IPS-18a (cell line): ENCODE results near the gene KLF17.
"Not testable (repeated sequence)": the region's sequence is repeated elsewhere in the genome, so short reads cannot be mapped to it uniquely, and the experiment has no call there.

ENCODE experiments used
- H3K27ac ChIP-seq: one replicate; pipeline ENCODE4 v1.5.1; 2013; ENCODE audit warnings: low read length
- H3K27me3 ChIP-seq: one replicate; pipeline ENCODE4 v1.6.1; 2013; ENCODE audit warnings: mild to moderate bottlenecking, low read length; ENCODE audit not compliant: control insufficient read depth, insufficient read depth
- H3K36me3 ChIP-seq: one replicate; pipeline ENCODE4 v1.6.1; 2013; ENCODE audit warnings: low read depth, low read length; ENCODE audit not compliant: control insufficient read depth
- H3K4me1 ChIP-seq: one replicate; pipeline ENCODE4 v1.6.1; 2013; ENCODE audit warnings: low read depth, low read length; ENCODE audit not compliant: control insufficient read depth
- H3K4me3 ChIP-seq: one replicate; pipeline ENCODE4 v1.5.1; 2013; ENCODE audit warnings: low read length
- H3K9ac ChIP-seq: one replicate; pipeline ENCODE4 v1.6.1; 2013; ENCODE audit warnings: mild to moderate bottlenecking, low read length, moderate library complexity
- H3K9me3 ChIP-seq: one replicate; pipeline ENCODE4 v1.6.1; 2013; ENCODE audit warnings: low read depth, low read length; ENCODE audit not compliant: control insufficient read depth

The KLF17 gene

GRCh38 chr1:44110916-44111315 is 7.7 kb upstream of the KLF17 start:
- no peaks in the 10 kb centered on the region for H3K4me1 ChIP-seq
- no peak overlapping the region for H3K4me3 ChIP-seq
- H3K27ac ChIP-seq: no peak overlapping the region
- no peaks in the 10 kb centered on the region for H3K27me3 ChIP-seq
- no peaks in the 10 kb centered on the region for H3K36me3 ChIP-seq
- no peaks in the 10 kb centered on the region for H3K9me3 ChIP-seq
- no peak overlapping the region for H3K9ac ChIP-seq

- Histone ChIP-seq H3K4me3 (no peak overlapping the region), H3K9me3 (no peaks in the 10 kb centered on the region), H3K36me3 (no peaks in the 10 kb centered on the region), H3K9ac (no peak overlapping the region), H3K4me1 (no peaks in the 10 kb centered on the region), H3K27ac (no peak overlapping the region), H3K27me3 (no peaks in the 10 kb centered on the region)
Observed at GRCh38 chr1:44111861-44112260, 6.8 kb upstream of the KLF17 start.

DNA sequence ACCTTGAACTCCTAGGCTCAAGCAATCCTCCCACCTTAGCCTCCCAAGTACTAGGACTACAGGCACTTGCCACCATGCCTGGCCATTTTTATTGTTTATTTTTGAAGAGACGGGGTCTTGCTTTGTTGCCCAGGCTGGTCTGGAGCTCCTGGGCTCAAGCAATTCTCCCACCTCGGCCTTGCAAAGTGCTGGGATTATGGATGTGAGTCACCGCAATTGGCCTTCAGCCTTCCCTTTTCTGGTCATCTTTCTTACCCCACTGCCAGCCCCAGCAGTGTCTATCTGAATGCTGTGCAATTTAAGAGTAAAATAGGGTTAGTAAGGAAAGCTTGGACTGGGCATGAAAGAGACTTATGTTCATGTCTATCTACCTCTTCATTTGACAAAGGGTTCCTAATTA is 6.1 kb upstream of the KLF17 start:
- Histone ChIP-seq H3K4me1 (no peaks in the 10 kb centered on the region), H3K9ac (no peak overlapping the region), H3K36me3 (no peaks in the 10 kb centered on the region), H3K9me3 (no peaks in the 10 kb centered on the region), H3K27ac (no peak overlapping the region), H3K4me3 (no peak overlapping the region), H3K27me3 (no peaks in the 10 kb centered on the region)

GRCh38 chr1:44113095-44113609 is 5.5 kb upstream of the KLF17 start:
- Histone ChIP-seq H3K27ac (no peak overlapping the region), H3K9ac (no peak overlapping the region), H3K4me1 (no peaks in the 10 kb centered on the region), H3K9me3 (no peaks in the 10 kb centered on the region), H3K4me3 (no peak overlapping the region), H3K36me3 (no peaks in the 10 kb centered on the region), H3K27me3 (no peaks in the 10 kb centered on the region)

DNA sequence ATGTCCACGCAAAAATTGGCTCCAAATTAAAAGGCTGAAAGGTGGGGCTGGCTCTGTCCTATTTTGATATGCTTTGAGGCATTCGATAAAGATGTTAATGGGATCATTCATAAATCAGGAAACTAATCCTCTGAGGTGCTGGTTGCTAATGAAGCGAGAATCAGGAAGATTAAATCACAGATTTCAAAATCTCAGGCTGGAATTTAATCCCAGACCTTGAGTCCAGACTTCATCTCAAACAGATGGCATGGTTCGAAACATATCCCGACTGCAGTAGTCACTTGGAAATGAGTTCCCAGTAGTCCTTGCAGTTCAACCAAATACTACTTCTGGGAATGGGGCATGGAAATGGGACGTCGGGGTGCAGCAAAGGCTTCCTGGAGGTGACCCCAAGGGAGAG is 4.5 kb upstream of the KLF17 start:
- H3K4me1 ChIP-seq: no peaks in the 10 kb centered on the region
- no peaks in the 10 kb centered on the region for H3K27me3 ChIP-seq
- no peak overlapping the region for H3K4me3 ChIP-seq

GRCh38 chr1:44117272-44117671 is 1.3 kb upstream of the KLF17 start:
- not testable (repeated sequence) for H3K27ac ChIP-seq, H3K27me3 ChIP-seq, H3K9ac ChIP-seq, H3K9me3 ChIP-seq, H3K36me3 ChIP-seq, H3K4me1 ChIP-seq, H3K4me3 ChIP-seq

More for the DNA sequence above, 4.5 kb upstream of the KLF17 start:
- no peaks in the 10 kb centered on the region for H3K36me3 ChIP-seq
- H3K27ac ChIP-seq: no peak overlapping the region
- H3K9me3 ChIP-seq: no peaks in the 10 kb centered on the region
- no peak overlapping the region for H3K9ac ChIP-seq

GRCh38 chr1:44119525-44119924 is 904 bp downstream of the KLF17 start:
- H3K27ac ChIP-seq: no peak overlapping the region
- no peaks in the 10 kb centered on the region for H3K27me3 ChIP-seq
- H3K9me3 ChIP-seq: no peaks in the 10 kb centered on the region
- no peak overlapping the region for H3K9ac ChIP-seq
- no peak overlapping the region for H3K4me3 ChIP-seq
- no peaks in the 10 kb centered on the region for H3K4me1 ChIP-seq
- no peaks in the 10 kb centered on the region for H3K36me3 ChIP-seq

DNA sequence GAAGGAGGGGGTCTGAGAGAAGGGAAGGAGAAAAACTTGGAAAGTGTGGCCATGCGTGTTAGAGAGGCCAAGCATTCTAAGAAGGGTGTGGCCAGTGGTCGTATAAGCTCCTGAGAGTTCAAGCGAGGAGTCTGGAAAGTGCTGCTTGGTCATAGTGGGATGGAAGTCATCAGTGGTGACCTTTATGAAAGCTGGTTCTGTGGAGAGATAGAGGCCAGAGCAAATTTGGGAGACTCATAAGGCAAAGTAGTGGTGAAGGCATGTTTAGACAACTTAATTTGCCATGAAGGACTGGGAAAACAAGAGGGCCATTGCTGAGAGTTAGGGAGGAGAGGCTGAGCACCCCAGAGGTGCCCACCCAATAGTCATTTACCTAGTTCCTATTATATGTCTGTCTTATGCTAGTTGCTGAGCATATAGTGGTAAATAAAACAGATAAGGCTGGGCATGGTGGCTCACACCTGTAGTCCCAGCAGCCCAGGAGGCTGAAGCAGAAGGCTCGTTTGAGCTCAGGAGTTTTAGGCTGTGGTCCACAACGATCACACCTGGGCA is 1.9 kb downstream of the KLF17 start:
- H3K27me3 ChIP-seq: no peaks in the 10 kb centered on the region
- H3K4me3 ChIP-seq: no peak overlapping the region
- H3K27ac ChIP-seq: no peak overlapping the region

DNA sequence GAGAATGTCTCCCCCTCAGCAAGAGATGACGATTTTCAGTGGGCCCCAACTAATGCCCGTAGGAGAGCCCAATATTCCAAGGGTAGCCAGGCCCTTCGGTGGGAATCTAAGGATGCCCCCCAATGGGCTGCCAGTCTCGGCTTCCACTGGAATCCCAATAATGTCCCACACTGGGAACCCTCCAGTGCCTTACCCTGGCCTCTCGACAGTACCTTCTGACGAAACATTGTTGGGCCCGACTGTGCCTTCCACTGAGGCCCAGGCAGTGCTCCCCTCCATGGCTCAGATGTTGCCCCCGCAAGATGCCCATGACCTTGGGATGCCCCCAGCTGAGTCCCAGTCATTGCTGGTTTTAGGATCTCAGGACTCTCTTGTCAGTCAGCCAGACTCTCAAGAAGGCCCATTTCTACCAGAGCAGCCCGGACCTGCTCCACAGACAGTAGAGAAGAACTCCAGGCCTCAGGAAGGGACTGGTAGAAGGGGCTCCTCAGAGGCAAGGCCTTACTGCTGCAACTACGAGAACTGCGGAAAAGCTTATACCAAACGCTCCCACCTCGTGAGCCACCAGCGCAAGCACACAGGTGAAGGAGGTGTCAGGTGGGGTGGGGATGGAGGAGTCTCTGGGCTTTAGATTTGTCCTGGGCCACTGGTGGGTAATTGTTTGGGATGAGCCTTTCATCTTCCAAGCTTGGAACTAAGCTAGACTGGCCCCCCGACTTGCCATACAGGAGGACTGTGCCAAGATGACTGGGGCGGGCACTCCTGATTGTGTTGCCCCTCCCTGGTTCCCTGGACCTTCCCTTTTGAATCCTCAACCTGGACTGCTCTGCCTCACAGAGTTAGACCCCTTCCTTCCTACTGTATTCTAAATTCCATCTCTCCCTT is 11.2 kb downstream of the KLF17 start:
- no peaks in the 10 kb centered on the region for H3K4me1 ChIP-seq

More for the DNA sequence above, 1.9 kb downstream of the KLF17 start:
- Histone ChIP-seq H3K4me1 (no peaks in the 10 kb centered on the region), H3K9ac (no peak overlapping the region), H3K9me3 (no peaks in the 10 kb centered on the region), H3K36me3 (no peaks in the 10 kb centered on the region)

GRCh38 chr1:44131411-44131810 is 12.8 kb downstream of the KLF17 start:
- no peaks in the 10 kb centered on the region for H3K36me3 ChIP-seq
- H3K27me3 ChIP-seq: no peaks in the 10 kb centered on the region
- H3K4me1 ChIP-seq: no peaks in the 10 kb centered on the region
- H3K27ac ChIP-seq: no peak overlapping the region
- no peaks in the 10 kb centered on the region for H3K9me3 ChIP-seq
- no peak overlapping the region for H3K9ac ChIP-seq
- H3K4me3 ChIP-seq: no peak overlapping the region

More for the DNA sequence above, 11.2 kb downstream of the KLF17 start:
- Histone ChIP-seq H3K36me3 (no peaks in the 10 kb centered on the region), H3K27ac (no peak overlapping the region), H3K9me3 (no peaks in the 10 kb centered on the region), H3K4me3 (no peak overlapping the region), H3K9ac (no peak overlapping the region), H3K27me3 (no peaks in the 10 kb centered on the region)

DNA sequence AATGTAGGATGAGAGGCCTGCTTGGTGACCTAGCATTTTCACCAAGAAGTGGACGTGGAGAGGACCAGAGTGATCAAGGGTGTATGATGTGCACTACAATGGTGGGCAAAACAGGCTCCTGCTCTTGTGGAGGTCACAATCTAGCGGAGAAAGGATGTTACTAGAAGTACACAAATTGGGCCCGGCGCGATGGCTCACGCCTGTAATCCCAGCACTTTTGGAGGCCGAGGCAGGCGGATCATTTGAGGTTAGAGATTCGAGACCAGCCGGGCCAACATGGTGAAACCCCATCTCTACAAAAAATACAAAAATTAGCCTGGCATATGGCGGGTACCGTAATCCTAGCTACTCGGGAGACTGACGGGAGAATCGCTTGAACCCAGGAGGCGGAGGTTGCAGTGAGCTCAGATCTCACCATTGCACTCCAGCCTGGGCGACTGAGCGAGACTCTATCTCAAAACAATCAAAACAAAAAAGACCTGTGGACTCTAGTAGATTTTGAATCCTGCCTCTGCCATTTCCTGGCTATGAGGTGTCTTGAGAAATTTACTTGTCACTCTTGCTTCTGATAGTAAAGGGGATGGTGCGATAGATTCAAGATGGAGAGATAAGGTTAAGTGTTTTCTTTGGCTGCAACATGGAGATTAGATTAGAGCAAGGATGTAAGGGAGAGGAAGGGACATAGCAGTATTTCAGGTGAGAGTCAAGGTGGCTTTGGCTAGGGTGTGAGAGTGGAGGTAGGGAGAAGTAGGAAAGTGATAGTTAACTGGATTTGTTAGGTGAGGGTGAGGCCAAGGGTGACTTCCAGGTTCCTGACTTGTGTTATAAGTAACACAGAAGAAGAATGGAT is 15.7 kb downstream of the KLF17 start:
- Histone ChIP-seq H3K9me3 (no peaks in the 10 kb centered on the region), H3K4me3 (no peak overlapping the region), H3K4me1 (no peaks in the 10 kb centered on the region), H3K9ac (no peak overlapping the region), H3K36me3 (no peaks in the 10 kb centered on the region), H3K27ac (no peak overlapping the region), H3K27me3 (no peaks in the 10 kb centered on the region)
